ENCODE measurements around the gene LMBR1. TPM values are rescaled to one million over a fixed set of nuclear protein-coding genes. Genes with fewer than 3 reads are reported as not detected.

Gene LMBR1
- total and polyA plus RNA-seq, 2 donors (not counting 1 experiment from before 2014, with no cell fraction given) = 19.7 to 85.2 TPM

DNA sequence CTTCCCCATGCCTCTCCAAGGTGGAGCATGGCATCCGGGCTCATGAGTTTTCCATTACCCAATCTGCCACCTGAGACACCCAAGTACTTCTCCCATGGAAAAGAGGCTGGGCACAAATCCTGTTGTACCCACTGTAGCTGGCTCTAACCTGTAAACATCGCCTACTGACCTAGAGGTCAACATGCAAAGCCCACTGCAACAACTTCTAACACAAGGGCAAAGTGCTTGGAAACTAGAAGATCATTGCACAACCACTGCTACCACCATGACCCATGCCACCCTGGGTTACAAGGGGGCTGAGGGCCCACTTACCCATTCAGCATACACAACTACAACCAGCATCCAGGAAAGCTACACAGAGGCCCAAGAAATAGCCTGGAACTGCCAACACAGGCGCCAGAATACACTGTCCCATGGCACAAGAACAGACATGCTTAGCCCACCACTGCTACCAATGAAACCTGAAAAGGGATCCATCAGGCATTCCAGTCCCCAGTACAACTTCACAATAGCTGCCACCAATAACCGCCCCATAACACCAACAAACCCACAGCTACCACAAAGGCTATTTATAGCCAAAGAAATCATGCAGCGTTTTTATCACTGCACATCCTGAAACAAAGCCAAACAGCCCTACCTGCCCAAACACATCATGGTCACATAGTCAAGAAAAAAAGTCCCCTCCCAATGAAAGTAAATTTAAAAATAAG is 189.1 kb downstream of the LMBR1 start:
- Histone ChIP-seq H4K20me1 (ENCODE audit: control insufficient read depth, insufficient read depth, low read length, poor library complexity, severe bottlenecking) (no peaks in the 10 kb centered on the region), H3K27me3 (replicated peaks in 1 of 4; ENCODE audit: control extremely low read depth in 1 of 4, control insufficient read depth in 3 of 4, insufficient read depth in 4 of 4, low read length in 3 of 4) (no peaks in the 10 kb centered on the region), H3K36me3 (replicated peaks in 1 of 2; ENCODE audit: control extremely low read depth in 1 of 2, control insufficient read depth in 1 of 2, extremely low read depth in 1 of 2, insufficient read depth in 2 of 2, low read length in 1 of 2) (peaks cover 1 to 3% of the 10 kb centered on the region in 2 experiments), H3K9ac (ENCODE audit: low read length) (no peak overlapping the region), H3K27ac (ENCODE audit: low read length in 2 of 2) (no peak overlapping the region), H3K79me2 (ENCODE audit: control insufficient read depth, insufficient read depth, low read length) (peaks cover 3% of the 10 kb centered on the region), H3K9me3 (ENCODE audit: control extremely low read depth in 1 of 3, control insufficient read depth in 2 of 3, insufficient read depth in 1 of 3, low read length in 2 of 3) (peaks cover 0 to 17% (median 3%) of the 10 kb centered on the region in 3 donors), H3K4me1 (ENCODE audit: control insufficient read depth in 2 of 2, insufficient read depth in 2 of 2, low read length in 2 of 2) (peaks cover 3 to 6% of the 10 kb centered on the region in 2 donors), H3K4me2 (replicated peaks; ENCODE audit: low read depth, low read length, poor library complexity, severe bottlenecking) (no peak overlapping the region), H2AFZ (ENCODE audit: insufficient read depth, low read depth, low read length, poor library complexity, severe bottlenecking) (no peak overlapping the region), H3K4me3 (ENCODE audit: control extremely low read depth in 1 of 5, extremely low read depth in 1 of 5, insufficient read depth in 1 of 5, low read depth in 2 of 5, low read length in 4 of 5) (no peak overlapping the region)
- Mint-ChIP-seq H3K4me3 (no peak overlapping the region), H3K27me3 (no peaks in the 10 kb centered on the region), H3K9me3 (ENCODE audit: insufficient read depth) (peaks cover 15% of the 10 kb centered on the region), H3K27ac (no peak overlapping the region), H3K4me1 (peaks cover 8% of the 10 kb centered on the region)
- ChIA-PET POLR2A (no interaction called here), CTCF (interaction anchor here (0.7 kb wide), 1 partner anchor 1776 kb away, joined by 3 read pairs; no protein-coding TSS in a partner anchor)
- WGBS (ENCODE audit: insufficient coverage) = 63% methylated on average over 5 of the region's 5 CpGs
- intact Hi-C loops (cut with micrococcal nuclease) = no loop called here
- DNase-seq = no peak
- ATAC-seq (ENCODE audit: low read depth) = no peak
- TF ChIP-seq, protein P1, sequence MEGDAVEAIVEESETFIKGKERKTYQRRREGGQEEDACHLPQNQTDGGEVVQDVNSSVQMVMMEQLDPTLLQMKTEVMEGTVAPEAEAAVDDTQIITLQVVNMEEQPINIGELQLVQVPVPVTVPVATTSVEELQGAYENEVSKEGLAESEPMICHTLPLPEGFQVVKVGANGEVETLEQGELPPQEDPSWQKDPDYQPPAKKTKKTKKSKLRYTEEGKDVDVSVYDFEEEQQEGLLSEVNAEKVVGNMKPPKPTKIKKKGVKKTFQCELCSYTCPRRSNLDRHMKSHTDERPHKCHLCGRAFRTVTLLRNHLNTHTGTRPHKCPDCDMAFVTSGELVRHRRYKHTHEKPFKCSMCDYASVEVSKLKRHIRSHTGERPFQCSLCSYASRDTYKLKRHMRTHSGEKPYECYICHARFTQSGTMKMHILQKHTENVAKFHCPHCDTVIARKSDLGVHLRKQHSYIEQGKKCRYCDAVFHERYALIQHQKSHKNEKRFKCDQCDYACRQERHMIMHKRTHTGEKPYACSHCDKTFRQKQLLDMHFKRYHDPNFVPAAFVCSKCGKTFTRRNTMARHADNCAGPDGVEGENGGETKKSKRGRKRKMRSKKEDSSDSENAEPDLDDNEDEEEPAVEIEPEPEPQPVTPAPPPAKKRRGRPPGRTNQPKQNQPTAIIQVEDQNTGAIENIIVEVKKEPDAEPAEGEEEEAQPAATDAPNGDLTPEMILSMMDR (IDR thresholded peaks at IDR 0.05) = no peak
- TF ChIP-seq EZH2 (IDR thresholded peaks at IDR 0.05; ENCODE audit: borderline replicate concordance, insufficient read depth, low read depth, low read length, poor library complexity, severe bottlenecking) = no peak

DNA sequence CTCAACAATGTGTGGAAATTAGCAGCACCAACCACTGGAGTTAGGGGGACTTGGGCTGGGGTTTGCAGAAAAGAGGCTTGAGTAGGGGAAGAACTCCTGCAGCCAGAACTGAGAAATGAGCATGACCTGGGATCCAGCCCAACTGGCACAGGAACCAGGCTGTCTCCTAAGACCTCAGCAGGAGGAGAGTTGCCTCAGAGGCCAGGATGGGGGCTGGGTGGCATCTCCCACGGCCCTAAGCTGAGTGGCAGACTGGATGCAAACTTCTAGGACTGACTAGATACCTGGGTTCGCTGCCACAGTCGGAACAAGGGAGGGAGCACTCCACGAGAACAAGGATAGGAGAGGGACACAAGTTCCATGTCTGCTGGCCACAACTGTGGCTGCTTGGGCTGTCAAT is 189.8 kb downstream of the LMBR1 start:
- ChIA-PET CTCF (no interaction called here), POLR2A (no interaction called here)

More for the DNA sequence above, 189.8 kb downstream of the LMBR1 start:
- TF ChIP-seq, protein P1 (IDR thresholded peaks at IDR 0.05) = no peak
- no peak for TF ChIP-seq EZH2 (IDR thresholded peaks at IDR 0.05; ENCODE audit: borderline replicate concordance, insufficient read depth, low read depth, low read length, poor library complexity, severe bottlenecking)
- Histone ChIP-seq H3K4me3 (ENCODE audit: control extremely low read depth in 1 of 5, extremely low read depth in 1 of 5, insufficient read depth in 1 of 5, low read depth in 2 of 5, low read length in 4 of 5) (no peak overlapping the region), H3K9me3 (ENCODE audit: control extremely low read depth in 1 of 3, control insufficient read depth in 2 of 3, insufficient read depth in 1 of 3, low read length in 2 of 3) (peaks cover 0 to 14% (median 3%) of the 10 kb centered on the region in 3 donors), H3K79me2 (ENCODE audit: control insufficient read depth, insufficient read depth, low read length) (peaks cover 3% of the 10 kb centered on the region), H3K4me2 (replicated peaks; ENCODE audit: low read depth, low read length, poor library complexity, severe bottlenecking) (no peak overlapping the region), H2AFZ (ENCODE audit: insufficient read depth, low read depth, low read length, poor library complexity, severe bottlenecking) (no peak overlapping the region), H3K27ac (ENCODE audit: low read length in 2 of 2) (no peak overlapping the region), H3K27me3 (replicated peaks in 1 of 4; ENCODE audit: control extremely low read depth in 1 of 4, control insufficient read depth in 3 of 4, insufficient read depth in 4 of 4, low read length in 3 of 4) (no peaks in the 10 kb centered on the region), H3K36me3 (replicated peaks in 1 of 2; ENCODE audit: control extremely low read depth in 1 of 2, control insufficient read depth in 1 of 2, extremely low read depth in 1 of 2, insufficient read depth in 2 of 2, low read length in 1 of 2) (peaks cover 1 to 3% of the 10 kb centered on the region in 2 experiments), H4K20me1 (ENCODE audit: control insufficient read depth, insufficient read depth, low read length, poor library complexity, severe bottlenecking) (no peaks in the 10 kb centered on the region), H3K9ac (ENCODE audit: low read length) (no peak overlapping the region), H3K4me1 (ENCODE audit: control insufficient read depth in 2 of 2, insufficient read depth in 2 of 2, low read length in 2 of 2) (peaks cover 3 to 6% of the 10 kb centered on the region in 2 donors)
- ATAC-seq (ENCODE audit: low read depth) = no peak
- Mint-ChIP-seq H3K4me1 (peaks cover 8% of the 10 kb centered on the region), H3K27me3 (no peaks in the 10 kb centered on the region), H3K9me3 (ENCODE audit: insufficient read depth) (peaks cover 15% of the 10 kb centered on the region), H3K27ac (no peak overlapping the region), H3K4me3 (no peak overlapping the region)
- 98% methylated on average over 4 of the region's 4 CpGs for WGBS (ENCODE audit: insufficient coverage)
- intact Hi-C loops (cut with micrococcal nuclease) = no loop called here
- no peak for DNase-seq
